Stimulated activated CD8-positive, alpha-beta memory T cell treated with anti-CD3 and anti-CD28 coated beads, Interleukin-15, amount 100 ng/mL, for 1 hour (primary cell): ENCODE measurements around the gene APOL3.
"Not testable (repeated sequence)": the region's sequence is repeated elsewhere in the genome, so short reads cannot be mapped to it uniquely, and the experiment has no call there.

Experiments
- DNase-seq: peaks from one replicate; pipeline ENCODE4 v3.0.0-alpha.2; 2020; ENCODE audit warnings: low read depth

Gene APOL3

GRCh38 chr22:36100134-36100824, 60.3 kb downstream of the APOL3 start:
- DNase-seq: no peak

GRCh38 chr22:36099561-36099960, 61.0 kb downstream of the APOL3 start:
- not testable (repeated sequence) for DNase-seq

GRCh38 chr22:36097880-36098279, 62.7 kb downstream of the APOL3 start:
- DNase-seq: no peak

GRCh38 chr22:36090772-36091171, 69.8 kb downstream of the APOL3 start:
- DNase-seq: not testable (repeated sequence)
